ENCODE data around the gene PPP4C. TPM values are rescaled to one million over a fixed set of nuclear protein-coding genes. Genes with fewer than 3 reads are reported as not detected.

The PPP4C gene
- total and polyA plus RNA-seq, 8 donors: 21.7 to 53.7 (median 28.6) TPM

DNA sequence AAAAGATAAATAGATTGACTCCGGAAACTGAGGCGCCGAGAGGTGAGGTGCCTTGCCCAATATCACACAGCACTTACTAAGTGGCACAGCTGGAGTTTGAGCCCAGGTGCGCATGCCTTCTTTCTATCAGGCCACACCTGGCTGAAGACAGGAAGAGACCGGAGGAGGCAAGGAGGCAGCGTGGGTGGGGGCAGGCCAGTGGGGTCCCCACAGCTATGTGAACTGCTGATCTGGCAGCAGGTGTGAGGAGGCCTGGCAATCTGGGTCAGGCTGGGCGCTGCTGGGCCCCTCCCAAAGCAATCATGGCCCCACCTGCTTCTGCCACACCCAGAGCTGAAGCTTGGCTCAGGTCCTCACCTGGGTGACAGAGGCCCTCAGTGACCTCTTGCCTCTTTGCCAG is 39.4 kb downstream of the PPP4C start:
- DNase-seq (peak in 1 of 6 donors; percentile 58), FAIRE-seq (no peak), ATAC-seq (peak in 3 of 4 donors; percentile 13 to 71 (median 60))
- Histone ChIP-seq H3K4me1 (no peaks in the 10 kb centered on the region), H3K36me3 (peaks cover 0 to 15% (median 0%) of the 10 kb centered on the region in 3 donors), H3K27ac (no peak overlapping the region), H3K27me3 (no peaks in the 10 kb centered on the region), H3K9me3 (no peaks in the 10 kb centered on the region), H3K4me3 (no peak overlapping the region)
- TF ChIP-seq, protein P1, sequence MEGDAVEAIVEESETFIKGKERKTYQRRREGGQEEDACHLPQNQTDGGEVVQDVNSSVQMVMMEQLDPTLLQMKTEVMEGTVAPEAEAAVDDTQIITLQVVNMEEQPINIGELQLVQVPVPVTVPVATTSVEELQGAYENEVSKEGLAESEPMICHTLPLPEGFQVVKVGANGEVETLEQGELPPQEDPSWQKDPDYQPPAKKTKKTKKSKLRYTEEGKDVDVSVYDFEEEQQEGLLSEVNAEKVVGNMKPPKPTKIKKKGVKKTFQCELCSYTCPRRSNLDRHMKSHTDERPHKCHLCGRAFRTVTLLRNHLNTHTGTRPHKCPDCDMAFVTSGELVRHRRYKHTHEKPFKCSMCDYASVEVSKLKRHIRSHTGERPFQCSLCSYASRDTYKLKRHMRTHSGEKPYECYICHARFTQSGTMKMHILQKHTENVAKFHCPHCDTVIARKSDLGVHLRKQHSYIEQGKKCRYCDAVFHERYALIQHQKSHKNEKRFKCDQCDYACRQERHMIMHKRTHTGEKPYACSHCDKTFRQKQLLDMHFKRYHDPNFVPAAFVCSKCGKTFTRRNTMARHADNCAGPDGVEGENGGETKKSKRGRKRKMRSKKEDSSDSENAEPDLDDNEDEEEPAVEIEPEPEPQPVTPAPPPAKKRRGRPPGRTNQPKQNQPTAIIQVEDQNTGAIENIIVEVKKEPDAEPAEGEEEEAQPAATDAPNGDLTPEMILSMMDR (IDR thresholded peaks at IDR 0.05): no peak
- intact Hi-C loops (cut with DNase I): no loop called here
- 70 to 82% methylated on average over 7 of the region's 7 CpGs for WGBS, 2 donors

DNA sequence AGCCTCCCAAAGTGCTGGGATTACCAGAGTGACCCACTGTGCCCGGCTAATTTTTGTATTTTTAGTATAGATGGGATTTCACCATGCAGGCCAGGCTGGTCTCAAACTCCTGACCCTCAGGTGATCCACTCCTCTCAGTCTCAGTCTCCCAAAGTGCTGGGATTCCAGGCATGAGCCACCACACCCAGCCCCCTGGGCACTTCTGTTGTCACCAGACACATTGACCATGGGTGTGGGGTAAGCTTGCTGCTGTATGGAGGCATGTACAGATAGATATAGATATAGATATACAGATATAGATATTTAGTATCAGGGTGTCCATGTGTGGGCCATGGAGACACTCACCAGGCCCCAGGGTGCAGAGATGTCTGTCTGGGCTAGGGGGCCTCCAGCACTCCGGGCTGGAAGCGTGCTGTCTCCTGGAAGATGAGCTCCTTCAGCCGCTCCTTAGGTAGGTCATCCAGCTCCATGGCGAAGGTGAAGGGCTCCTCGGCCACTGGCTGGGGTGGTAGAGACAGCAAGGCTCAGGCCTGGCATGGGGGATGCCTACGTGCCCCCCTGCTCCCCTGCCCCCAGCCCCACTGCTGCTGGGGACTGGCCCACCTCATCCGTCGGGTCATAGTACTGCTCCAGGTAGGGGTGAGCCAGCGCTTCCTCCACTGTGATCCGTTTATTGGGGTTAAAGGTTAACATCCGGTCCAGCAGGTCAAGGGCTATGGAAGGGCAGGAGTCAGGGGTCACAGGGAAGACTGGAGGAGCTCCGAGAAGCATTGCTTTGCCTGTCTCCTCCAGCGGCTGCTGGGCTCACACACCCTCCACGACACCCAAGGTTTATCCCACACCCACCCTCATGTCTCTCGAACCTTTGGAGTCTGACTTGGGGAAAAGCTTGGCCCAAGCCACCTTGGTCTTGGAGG is 40.8 kb downstream of the PPP4C start:
- Histone ChIP-seq H3K9me3 (no peaks in the 10 kb centered on the region), H3K27me3 (no peaks in the 10 kb centered on the region), H3K4me3 (no peak overlapping the region), H3K27ac (no peak overlapping the region), H3K36me3 (peaks cover 0 to 15% (median 0%) of the 10 kb centered on the region in 3 donors), H3K4me1 (no peaks in the 10 kb centered on the region)
- no peak for ATAC-seq
- peak in 1 of 6 donors; percentile 56 for DNase-seq
- intact Hi-C loops (cut with DNase I): no loop called here
- 90 to 95% methylated on average over 16 of the region's 16 CpGs for WGBS, 2 donors
- FAIRE-seq: no peak
- TF ChIP-seq, protein P1 (IDR thresholded peaks at IDR 0.05): no peak

DNA sequence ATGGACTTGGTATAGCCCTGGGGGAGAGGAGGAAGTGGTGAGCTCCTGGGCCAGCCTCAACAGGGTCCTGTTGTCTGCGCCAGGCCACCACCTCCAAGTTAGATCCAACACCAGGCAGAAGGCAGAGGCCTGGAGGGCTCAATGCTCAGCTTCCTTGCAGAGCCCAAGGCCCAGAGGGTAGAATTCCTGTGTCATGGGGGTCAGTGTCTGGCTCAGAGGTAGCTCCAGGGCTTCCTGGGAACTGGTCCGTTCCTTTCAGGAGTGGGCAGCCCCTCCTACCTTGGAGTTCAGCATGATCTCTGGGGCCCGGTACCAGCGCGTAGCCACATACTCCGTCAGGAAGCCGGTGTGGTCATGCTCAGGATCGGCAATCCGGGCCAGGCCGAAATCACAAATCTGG is 42.0 kb downstream of the PPP4C start:
- WGBS, 2 donors: 96 to 98% methylated on average over 10 of the region's 10 CpGs
- Histone ChIP-seq H3K4me1 (no peaks in the 10 kb centered on the region), H3K9me3 (no peaks in the 10 kb centered on the region), H3K4me3 (no peak overlapping the region), H3K27ac (no peak overlapping the region), H3K36me3 (peaks cover 0 to 15% (median 0%) of the 10 kb centered on the region in 3 donors), H3K27me3 (no peaks in the 10 kb centered on the region)
- ATAC-seq (no peak), FAIRE-seq (no peak), DNase-seq (no peak)
- intact Hi-C loops (cut with DNase I): no loop called here
- TF ChIP-seq, protein P1 (IDR thresholded peaks at IDR 0.05): no peak

DNA sequence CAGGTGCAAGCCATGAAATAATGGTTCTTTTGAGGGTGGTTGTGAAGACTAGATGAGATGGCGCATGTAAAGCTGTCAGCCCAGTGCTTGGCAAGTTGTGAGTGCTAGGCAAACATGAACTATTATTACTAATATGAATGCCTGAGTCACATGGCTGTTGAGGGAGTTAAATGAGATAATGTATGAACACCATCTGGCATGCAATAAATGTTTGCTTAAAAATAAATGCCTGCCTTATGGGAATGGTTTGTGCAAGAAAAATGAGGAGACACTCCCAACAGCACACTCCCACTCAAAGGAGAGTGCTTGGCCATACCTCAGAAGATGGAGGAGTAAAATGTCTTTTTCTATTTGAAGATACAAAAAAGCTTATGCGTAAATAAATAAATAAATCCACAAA is 43.6 kb downstream of the PPP4C start:
- FAIRE-seq (no peak), ATAC-seq (no peak), DNase-seq (no peak)
- Histone ChIP-seq H3K27ac (no peak overlapping the region), H3K27me3 (no peaks in the 10 kb centered on the region), H3K4me1 (peaks cover 0 to 3% (median 0%) of the 10 kb centered on the region in 3 donors), H3K9me3 (no peaks in the 10 kb centered on the region), H3K4me3 (no peak overlapping the region), H3K36me3 (peaks cover 0 to 11% (median 0%) of the 10 kb centered on the region in 3 donors)
- 92 to 93% methylated on average over 2 of the region's 2 CpGs for WGBS, 2 donors
- TF ChIP-seq, protein P1 (IDR thresholded peaks at IDR 0.05): no peak
- intact Hi-C loops (cut with DNase I): no loop called here

All from pancreas (tissue), 10 donors.